Astrocyte of the hippocampus (primary cell): ENCODE measurements around the gene CDCA4.

ENCODE experiments used
- DNase-seq: peaks from one replicate; pipeline ENCODE4 v3.0.0; 2011; ENCODE audit warnings: low read depth, low spot score

Gene CDCA4

DNA sequence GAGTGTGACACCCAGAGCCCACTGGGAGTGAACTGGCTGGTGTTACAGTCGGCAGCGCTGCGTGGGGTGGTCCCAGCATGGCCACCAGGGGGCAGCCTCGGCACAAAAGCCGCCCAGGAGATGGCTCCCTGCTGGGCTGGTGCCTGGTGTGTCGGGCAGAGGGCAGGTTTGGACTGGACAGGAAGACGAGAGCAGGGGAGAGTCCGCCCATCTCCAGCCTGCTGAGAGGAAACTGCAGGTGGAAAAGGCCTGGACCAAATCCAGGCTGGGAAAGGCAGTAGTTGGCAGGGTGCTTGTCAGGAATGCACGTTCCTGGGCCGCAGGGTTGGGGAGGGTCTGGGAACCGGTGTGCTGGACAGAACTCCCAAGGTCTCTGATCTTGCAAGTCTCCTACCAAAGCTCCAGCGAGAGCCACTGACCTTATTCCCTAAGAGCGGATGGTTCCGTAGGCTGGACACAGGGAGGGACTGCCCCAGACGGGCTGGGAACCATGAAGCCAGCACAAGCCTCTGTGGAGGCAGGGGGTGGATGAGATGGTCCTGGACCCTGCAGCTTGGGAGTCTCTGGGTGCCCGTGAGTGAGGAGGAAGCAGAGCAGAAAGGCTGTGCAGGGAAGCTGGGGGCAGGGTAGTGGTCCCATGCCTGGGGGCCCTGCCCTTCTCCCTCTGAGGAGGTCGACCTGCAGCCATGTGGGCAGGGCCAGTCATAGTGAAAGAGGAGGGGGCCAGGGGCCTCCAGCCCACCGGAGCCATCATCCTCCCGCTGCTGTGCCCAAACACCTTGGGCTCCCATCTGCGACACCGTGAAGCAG, 44.5 kb downstream of the CDCA4 start:
- DNase-seq: peak; percentile 90

DNA sequence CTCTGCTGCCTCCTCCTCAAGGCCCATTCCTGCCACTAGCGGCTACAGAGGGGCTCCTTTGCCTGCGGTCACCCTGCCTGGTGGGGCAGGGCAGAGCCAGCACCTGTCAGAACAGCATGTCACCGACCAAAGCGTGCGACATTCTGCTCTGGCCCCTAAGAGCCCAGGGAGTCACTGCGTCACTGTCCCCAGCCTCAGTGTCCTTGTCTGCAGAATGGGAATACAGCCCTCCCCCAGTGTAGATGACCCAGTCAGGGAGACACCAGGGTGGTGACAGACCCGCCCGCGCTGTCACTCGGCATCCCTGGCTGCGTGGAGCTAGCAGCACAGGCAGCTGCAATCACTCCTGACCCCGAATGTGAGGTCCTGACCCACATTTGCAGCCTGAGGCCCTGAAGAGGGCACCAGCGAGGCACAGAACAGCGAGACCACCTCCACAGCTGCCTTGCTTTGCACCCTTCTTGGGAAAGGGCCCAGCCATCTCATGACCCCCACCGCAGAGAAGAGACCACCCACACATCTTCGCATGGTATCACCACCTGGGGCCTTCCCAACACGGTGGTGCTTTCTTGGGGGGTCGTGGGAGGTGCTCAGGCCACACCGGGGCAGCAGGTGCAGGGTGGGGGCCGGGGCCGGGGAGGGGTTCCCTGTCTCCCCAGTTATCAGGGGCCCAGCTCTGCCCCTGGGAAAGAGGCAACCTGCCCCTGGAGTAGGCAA, 45.2 kb downstream of the CDCA4 start:
- DNase-seq: no peak

DNA sequence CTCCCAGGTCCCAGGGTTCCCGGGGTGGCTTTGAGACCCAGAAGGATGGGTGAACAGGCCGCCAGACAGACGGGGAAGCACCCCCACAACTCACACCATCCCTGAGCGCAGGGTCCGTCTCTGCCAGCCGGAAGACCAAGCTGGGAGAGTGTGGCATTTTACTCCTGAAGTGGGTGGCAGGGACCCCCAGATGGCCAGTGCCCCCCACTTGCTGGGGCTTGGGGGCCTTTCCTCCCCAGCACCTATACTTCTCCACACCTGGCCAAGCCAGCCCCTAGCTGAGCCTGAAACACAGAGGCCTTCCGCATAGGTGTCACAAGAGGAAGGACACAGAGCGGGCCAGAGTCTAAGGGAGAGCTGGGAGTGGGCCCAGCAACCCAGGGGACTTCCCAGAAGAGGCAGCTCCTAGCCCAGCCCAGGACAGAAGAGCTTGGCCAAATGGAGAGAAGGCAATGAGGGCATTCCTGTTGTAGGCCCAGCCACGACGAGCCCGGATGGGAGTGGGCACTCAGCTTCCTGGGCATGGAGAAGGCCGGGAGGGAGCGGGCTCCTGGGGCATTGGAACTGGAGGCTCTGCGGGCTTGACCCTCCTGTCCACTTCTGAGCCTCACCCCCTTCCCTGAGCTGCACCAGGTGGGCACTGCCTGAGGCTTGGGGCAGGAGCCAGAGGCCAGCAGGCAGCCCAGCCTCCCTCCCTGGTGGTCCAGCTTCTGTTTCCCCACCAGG, 46.1 kb downstream of the CDCA4 start:
- DNase-seq: no peak

DNA sequence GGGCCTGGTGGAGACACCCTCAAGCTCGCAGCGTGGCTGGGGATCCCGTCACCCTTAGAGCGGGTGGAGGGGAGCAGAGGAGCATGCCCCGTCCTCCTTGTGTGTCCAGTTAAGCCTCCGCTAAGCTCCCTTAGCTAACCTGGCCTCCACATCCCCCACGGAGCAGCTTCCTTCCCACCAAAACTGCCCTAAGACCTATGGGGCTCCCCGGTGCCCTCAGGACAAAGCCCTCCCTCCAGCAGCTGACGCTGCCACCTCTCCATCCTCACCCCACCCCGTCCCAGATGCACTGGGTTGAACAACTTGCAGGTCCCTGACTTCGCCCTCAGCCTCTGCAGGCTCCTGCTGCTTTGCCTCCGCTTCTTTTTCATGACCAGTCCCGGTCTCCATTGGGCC, 46.7 kb downstream of the CDCA4 start:
- DNase-seq: peak; percentile 20

DNA sequence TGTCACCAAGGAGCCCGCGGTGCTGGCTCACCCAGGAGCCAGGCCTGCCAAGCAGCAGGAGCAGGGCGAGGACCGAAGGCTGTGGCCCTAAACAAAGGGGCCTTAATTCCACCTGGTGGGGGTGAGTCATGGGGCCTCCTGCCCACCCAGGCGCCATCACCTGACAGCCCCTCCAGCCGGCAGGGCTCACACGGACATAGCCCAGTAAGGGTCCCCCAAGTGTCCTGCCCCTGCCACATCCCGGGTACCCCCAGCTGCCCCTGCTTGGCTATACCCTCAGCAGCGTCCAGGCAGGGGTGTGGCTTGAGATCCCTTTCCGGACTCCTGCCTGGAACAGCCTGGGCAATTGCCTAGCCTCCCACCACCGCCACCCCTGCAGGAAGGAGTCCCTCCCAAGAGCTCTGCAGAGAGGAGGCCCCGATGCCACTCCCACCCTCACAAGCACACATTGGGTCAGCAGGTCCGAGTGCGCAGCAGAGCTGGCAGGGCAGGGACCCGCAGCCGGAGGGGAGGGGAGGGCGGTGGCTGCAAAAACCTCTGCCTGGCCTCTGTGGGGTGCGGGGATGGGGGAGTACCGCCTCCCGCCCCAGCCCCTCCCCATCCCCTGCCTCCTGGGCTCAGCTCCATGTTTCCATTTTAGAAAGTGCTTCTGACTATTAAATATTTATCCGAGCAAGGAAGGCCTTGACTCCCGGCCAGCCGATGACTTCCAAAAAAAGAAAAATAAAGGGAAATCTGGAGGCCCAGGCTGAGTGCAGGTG, 47.3 kb downstream of the CDCA4 start:
- DNase-seq: no peak

DNA sequence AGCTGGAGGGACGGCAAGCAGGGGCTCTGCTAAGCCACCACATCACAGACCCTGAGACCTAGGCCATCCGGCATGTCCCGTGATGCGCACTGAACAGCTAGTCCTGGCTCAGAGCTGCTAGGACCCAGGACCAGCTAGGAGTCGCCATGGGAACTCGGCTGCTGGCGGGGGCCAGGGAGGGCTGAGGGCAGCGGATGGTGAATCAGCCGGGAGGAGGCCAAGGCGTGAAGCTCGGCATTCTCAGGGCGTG, 47.8 kb downstream of the CDCA4 start:
- DNase-seq: peak; percentile 99

DNA sequence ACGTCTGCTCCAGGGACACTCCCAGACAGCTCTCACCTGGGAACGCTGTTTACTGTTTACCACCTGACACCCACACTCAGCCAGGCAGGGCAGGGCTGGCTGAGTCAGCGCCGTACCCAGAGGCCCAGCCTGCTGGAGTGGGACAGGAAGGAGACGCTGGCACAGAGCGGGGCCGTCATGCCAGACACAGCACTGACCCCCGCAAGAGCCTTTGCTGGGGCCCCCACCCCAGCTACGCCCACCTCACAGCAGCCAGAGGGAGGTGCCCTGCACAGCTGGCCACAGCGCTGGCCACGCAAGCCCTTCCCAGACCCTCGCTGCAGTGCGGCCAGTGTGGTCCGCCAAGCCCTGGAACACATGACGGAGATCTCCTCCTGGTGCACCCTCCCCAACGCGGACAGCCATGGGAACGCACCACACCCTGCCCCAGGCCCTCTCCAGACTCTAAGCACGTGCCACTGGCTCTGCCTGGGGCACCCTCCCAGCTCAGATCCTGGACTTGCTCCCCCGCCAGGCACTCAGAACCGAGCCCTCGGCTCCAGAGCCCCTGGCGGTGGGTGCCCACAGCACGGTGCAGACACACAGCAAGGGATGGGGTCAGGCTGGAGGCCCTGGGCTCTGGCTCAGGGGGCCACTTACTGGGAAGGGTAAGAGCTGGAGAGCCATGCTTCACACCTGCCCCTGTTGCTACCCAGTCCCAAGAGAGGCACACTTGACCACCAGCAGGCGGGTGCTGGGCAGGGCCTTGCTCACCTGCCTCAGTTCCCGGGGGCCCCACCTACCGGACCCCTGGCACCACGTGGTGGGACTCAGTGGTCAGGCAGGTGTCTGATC, 48.4 kb downstream of the CDCA4 start:
- peak; percentile 79 for DNase-seq

DNA sequence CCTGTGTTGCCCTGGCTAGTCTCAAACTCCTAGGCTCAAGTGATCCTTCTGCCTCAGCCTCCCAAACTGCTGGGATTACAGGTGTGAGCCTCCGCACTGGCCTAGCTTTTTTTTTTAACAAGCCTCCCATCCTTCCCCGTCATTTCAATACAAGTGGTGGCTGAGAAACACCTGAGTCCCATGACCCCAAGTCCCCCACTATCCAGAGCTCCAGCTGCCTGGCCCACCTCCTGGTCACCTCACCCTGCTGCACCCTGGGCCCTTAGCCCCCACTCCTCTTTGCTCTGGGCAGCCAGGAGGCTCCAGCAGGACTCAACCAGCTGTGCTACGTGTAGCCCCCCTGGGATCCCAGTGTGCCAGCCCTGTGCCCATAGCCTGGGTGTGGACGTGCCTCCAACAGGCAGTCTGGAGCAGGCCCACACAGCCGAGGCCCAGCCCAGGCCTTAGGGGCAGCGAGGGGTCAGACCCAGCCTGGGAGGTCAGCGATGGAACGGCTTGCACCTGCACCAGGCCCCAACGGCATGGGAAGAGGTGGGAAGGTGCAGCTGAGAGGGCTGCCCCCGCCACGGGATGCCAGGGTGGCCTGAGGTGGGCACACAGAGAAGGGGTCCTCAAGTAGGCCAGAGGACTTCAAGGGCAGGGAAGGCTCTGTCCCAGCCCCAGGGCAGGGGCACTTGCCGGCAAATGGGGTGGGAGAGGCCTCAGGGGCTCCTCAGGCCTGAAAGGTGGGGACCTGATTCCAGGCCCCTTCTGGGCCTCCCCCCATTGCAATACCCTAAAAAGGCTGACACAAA, 49.2 kb downstream of the CDCA4 start:
- no peak for DNase-seq

DNA sequence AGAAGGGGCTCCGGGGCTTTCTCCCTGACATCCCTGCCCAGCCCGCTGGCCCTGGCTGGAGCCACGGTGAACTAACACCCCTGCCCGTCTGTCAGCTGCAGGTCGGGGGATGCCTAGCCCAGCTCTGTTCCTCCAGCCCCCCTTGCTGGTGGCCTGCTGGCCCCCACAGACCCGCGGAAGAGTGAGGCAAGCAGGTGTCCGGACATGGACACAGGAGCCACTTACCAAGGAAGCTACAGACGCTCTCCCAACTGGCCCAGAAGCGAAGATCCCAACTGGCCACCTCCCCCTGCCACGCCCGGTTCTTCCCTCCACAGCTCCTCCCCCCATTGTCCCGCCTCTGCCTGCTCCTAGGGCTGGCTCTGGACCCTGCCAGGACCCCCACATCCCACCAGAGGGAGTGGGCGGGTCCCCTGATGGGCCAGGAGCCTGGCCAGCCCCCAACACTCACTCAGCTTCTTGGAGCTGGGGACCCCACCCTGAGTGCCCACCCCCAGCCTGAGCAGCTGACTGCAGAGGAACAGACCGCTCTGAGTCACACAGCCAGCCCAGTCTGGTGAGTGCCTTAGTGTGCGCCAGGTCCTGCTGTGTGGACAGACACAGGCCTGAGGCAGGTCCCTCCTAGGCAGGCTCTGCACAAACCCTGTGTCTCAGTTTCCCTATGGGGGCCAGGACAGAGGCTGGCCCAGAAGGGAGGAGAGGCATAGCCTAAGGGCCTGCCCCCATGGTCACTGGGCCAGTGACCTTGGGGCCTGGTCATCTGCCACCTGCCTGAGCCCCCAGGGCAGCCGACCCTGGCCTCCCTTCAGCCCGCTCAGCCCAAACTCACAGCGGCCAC, 50.4 kb downstream of the CDCA4 start:
- peak; percentile 94 for DNase-seq

DNA sequence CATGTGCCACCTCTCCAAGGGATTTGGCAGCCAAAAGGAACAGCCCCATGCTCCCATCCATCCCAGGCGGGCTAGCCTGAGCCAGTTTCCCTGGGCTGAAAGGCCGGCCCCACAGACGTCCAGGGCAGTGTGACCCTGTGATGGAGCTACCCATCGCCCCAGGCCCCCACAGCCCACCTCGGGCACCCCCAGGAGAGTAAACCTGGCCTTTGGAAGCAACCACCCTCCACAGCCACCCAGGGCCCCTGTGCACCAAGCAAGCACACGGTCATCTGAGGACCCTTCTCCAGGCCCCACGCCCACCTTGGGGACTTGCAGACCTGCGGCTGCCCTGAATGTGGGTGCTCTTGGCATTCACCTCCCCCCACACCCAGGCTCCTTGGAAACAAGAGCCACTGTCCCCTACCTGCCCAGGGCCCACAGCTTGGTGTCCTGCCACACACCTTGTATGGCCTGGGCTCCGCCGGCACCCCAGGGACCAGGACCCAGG, 51.1 kb downstream of the CDCA4 start:
- DNase-seq: no peak

DNA sequence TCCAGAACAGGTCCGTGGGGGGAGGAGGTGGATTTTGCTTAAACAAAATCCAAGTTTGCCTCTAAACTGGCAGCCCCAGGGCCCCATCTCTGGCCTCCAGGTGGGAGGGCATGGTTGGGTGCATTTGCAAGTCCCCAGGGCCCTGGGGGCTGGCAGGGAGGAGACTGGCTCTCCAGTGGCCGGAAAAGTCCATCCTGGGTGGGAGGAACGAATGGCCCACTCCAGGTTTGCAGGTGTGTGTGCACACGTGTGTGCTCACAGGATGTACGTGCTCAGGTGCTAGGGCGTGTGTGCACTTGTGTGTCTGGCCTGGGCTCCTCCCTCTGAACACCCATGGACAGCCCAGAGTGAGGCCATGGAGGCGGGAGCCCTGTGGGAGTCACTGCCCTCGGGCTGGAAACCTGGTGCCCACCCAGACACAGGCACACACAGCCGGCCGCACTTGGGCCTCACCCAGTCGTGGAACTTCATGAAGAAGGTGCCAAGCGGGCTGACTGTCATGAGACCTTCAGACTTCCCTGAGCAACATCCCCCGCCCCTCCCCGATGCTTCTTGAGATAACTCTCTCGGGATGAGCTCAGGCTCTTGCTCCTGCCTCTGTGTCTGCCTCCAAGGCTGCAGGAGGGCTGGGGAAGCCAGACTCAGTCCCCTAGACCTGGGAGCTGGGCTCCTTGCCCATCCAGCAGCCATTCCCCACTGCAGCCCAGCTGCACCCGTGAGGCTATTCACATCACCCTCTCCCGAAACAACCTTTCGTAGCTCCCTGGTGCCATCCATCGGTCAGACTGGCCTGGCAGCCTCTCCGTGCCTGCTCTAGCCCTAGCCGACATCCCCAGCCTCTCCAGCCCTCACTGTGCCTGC, 52.1 kb downstream of the CDCA4 start:
- peak; percentile 32 for DNase-seq

DNA sequence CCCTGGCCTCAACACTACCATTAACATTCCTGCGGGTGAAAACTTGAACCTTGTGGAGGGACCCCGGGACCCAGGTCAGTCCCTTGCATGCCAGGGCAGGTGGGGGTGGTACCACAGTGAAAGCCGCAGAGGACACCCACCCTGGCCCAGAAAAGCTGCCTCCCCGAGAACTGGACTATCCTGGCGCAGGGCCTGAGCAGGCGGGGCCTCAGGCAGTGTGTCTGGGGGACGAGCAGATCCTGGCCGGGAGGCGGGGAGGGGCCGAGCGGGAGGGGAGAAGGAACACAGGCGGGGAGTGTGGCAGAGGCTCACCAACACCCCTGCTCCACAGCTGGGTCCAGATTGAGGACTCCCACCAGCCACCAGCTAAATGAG, 52.7 kb downstream of the CDCA4 start:
- DNase-seq: peak; percentile 73

DNA sequence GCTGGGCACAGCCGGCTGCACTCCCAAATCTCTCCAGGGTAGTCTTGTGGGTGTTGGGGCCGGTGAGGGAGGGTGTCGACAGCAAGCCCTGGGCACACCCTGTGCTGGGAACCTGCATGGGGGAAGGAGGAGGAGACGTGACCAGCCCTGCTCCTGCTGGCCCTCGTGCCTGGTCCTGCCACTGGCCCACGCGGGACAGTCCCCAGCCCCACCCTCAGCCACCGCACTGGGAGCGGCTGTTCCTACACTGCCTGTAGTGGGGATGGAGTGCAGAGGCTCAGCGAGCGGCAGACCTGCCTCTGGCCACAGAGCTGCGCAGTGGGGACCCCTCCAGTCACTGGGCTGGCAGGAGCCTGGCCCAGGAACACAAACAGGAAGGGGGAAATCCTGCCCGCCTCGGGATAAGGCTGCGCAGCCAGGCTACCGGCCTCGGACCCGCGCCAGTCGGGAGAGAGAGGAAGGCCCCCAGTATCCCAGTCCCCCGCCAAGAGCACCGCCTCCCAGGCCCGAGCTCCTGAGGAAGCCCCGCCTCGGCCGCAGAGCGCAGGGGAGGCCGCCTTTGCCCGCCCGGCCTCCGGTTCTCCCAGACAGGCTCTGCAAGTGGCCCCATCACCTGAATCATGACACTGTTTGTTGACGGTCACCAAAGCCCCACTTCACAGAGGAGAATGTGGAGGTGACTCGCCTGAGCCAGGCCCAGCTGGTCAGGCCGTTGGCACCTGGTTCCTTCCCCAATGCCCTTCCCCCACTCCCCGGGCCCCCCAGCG, 53.3 kb downstream of the CDCA4 start:
- peak; percentile 76 for DNase-seq

DNA sequence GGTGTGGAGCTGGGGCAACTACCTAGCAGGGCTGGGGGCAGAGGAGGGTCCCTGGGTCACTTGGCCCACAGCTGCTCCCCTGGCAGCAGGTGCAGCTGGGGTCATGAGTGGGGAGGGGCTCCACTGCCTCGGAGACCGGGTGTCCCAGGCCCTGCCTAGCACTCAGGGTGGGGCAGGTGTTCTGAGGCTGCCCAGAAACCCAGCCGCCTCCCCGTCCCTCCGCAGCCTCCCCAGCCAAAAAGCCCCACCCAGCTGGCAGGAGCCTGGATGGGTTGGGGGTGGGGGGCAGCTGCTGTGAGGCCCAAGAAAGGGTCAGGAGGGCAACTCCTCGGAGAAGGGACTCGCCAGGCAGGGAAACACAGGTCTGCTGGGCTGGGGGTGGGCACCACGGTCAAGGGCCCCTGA, 53.9 kb downstream of the CDCA4 start:
- DNase-seq: no peak

DNA sequence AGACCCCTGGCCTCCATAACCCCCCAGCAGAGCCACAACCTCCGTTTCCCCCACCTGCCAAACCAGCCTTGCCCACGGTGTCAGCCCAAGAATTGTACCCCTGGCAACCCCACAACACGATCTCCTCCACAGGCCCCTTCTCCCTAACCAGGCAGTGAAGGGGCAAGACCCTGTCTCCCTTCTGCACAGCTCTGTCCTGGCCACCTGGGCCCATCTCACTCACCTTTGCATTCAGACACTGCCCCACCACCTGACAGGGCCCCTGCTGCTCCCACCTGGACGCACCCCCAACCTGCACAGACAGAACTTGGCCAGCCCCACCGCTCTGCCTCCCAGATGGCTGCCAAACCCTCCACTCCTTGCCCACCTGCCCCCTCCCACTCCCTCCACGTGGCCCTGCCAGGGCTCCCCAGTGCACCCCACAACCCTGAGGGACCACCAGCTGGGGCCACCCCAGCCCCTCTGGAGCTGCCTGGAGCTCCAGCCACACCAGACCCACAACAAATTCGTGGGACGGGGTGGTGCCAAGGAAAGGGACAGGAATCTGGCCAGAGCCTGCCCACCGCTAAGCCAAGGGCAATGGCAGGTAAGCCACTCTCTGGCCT, 54.5 kb downstream of the CDCA4 start:
- DNase-seq: no peak

DNA sequence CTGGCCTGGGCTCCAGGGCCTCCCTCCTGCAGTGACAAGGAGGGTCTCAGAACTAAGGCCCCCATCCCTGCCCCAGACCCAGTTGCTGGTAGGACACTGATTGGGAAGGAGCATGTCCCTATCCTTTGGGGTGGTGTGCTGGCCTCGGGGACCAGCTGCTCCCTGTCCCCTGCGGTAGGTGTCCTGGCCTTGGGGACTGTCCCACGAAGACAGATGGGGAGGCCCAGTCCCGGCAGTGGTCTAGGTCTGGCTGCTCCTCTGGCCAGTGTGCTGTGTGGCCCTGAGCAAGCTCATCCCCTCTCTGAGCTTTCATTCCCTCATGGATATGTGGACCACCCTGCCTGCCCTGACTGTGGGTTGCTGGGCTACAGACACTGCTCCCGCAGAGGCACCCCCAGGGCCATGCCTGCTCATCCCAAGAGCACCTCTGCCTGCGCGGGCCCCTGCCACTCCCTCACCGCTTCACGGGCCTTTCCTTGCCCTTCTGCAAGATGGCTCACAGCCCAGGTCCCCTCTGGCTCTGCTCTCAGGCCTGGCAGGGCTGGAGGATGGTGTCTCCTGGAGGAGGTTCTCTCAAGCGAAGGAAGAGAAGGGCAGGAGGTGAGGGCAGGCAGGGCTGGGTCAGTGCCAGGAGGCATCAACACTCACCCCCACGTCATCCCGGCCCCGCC, 55.2 kb downstream of the CDCA4 start:
- no peak for DNase-seq

DNA sequence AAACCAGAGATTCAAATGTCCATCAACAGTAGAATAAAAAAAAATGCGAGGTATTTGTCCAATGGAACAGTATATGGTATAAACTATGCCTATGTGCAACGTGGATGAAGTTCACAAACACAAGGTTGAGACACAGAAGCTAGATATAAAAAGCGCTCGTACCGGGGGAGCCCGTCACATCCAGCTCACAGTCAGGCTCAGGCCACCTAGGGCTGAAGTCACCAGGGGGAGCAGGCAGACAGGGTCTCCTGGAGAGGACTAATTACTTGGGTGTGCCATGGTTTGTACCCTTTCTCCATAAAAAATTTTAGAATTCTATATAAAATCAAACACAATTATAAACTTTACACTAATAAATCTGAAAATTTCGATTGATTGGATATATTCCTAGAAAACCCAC, 56.3 kb downstream of the CDCA4 start:
- DNase-seq: no peak
